Activated CD8-positive, alpha-beta memory T cell treated with anti-CD3 and anti-CD28 coated beads, Interleukin-2, amount 50 U/mL, for 1 hour (primary cell): ENCODE data around the gene FASTKD3.

Experiments
- DNase-seq: peaks from one replicate; pipeline ENCODE4 v3.0.0-alpha.2; 2020; ENCODE audit errors: extremely low read depth

The FASTKD3 gene

GRCh38 chr5:7878381-7878873 is 9.6 kb upstream of the FASTKD3 start:
- no peak for DNase-seq

DNA sequence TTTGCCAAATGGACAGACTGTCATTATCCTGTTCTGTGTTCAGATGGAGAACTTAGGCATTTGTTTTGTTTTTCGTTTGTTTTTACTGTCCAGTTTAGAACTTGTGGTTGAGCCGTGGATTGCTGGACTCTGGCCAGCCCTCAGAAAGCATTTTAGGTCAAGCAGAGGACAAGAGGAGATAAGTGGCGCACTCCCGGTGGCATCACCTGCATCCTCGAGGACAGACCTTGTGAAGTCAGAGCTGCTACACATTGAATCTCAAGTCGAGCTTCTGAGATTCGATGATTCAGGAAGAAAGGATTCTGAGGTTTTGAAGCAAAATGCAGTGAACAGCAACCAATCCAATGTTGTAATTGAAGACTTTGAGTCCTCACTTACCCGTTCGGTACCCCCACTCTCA is 9.0 kb upstream of the FASTKD3 start:
- DNase-seq = no peak

GRCh38 chr5:7876867-7877266 is 8.0 kb upstream of the FASTKD3 start:
- no peak for DNase-seq

DNA sequence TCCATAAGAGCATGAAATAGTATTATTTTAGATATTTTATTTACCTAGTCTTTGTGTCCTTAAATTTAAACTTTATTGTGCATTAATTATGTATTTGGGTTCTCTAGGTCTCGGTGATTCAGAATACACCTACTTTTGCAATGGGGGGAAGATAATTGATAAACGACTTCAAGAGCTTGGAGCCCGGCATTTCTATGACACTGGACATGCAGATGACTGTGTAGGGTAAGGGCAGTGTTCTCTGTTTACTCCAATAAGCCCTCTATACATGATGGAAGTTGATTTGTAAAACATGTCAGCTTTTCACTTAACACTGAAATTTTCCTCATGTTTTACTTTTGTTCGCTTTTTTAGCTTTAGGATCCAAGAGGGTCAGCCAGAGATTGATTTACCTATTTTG is 6.3 kb upstream of the FASTKD3 start:
- no peak for DNase-seq

DNA sequence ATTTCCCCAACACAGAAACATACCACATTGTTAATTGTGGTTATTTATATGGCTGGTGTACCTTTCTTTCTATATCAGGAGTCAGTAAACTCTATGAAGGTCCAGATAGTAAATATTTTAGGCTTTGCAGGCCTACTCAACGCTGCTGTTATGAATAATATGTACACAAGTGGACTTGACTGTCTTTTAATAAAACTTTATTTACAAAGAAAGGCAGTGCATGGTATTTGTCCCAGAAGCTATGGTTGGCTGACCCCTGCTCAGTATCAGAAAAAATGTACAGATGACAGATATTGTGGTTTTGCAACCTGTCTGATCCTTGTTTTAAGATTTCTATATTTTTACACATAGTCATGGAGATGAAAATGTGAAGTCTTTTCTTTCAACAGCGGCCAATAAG is 5.8 kb upstream of the FASTKD3 start:
- DNase-seq = no peak

- no peak for DNase-seq
Measured at GRCh38 chr5:7873216-7873615, 4.4 kb upstream of the FASTKD3 start.

DNA sequence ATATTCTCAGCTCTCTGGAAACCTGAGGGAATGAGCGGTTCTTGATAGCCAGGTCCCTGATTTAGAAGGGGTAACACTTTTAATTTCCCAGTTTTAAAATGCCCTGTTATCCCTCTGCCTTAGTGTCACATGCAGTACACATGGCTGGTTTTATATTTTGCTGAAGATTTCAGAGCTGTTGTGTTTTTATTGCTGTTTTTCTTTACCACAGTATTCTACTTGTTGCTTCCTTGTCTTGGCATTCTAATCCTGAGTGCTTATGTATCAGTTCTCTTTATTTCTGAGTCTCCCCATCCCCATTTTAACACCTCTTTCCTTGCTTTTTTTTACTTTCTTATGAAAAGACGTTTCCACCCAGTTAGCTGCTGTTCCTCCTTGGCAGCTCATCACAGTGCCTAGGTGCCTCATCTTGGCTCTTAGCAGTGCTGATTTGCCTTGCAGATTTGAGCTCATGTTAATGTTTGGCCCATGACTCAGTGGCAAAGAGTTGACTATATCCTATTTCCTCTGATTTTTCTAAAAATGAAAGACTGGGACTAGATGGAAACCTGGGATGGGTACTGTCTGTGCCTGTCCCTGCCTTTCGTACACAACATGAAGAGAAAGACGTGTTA is 3.8 kb upstream of the FASTKD3 start:
- no peak for DNase-seq

GRCh38 chr5:7871653-7872052 is 2.8 kb upstream of the FASTKD3 start:
- no peak for DNase-seq

GRCh38 chr5:7869474-7870136 is 774 bp upstream of the FASTKD3 start:
- no peak for DNase-seq

GRCh38 chr5:7868427-7868772 is 431 bp downstream of the FASTKD3 start:
- DNase-seq = no peak

GRCh38 chr5:7867260-7867659 is 1.6 kb downstream of the FASTKD3 start:
- DNase-seq = no peak

- no peak for DNase-seq
Measured at GRCh38 chr5:7866196-7866595, 2.6 kb downstream of the FASTKD3 start.

DNA sequence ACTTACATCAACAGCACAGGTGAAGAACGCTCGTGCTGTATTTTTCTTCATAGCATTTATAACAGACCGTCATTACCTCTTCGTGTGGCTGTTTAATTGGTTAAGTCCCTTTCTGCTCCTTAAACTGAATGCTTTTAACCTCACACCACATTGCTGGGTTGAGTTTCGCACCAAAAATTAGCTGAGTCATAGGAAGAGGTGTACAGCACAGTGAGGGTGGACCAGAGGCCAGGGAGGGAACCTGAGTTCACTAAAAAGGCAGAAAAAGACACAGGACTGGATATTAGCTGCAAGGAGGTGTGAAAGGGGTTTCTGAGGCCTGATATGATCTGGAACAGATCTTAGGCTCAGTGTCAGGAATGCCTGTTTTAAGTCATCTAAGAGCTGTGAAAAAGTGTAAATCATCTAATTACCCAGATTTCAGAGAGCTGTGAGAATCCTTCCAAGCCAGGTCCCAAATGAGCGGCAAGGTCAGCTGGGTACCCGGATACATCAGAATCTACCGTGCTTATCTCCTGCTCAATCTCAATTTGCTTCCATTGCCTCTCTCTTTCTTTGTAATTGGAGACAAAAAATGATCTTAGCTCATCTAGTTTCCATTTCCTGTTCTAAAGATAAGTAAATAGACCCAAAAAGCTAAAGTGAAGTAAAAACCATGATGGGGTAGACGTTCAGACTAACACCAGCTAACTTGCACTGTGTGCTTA is 10.8 kb downstream of the FASTKD3 start:
- no peak for DNase-seq

DNA sequence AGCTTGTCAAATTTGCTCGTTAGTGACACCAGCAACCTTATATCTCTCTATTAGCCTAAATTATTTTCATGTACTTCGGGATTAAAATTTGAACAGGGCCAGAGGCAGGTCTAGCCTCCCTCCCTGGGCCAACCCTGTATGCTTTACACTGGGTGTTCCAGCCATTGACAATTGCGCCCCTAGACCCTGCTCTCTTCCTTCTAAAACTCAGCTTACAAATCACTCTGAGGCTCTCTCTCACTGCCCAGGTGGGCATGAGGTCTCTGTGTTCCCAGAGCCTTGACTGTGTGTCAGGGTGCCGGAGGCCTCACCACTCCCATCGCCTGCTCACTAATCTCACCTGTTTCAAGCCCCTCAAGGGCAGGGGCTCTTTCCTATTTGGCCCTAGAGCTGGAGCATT is 11.5 kb downstream of the FASTKD3 start:
- no peak for DNase-seq

DNA sequence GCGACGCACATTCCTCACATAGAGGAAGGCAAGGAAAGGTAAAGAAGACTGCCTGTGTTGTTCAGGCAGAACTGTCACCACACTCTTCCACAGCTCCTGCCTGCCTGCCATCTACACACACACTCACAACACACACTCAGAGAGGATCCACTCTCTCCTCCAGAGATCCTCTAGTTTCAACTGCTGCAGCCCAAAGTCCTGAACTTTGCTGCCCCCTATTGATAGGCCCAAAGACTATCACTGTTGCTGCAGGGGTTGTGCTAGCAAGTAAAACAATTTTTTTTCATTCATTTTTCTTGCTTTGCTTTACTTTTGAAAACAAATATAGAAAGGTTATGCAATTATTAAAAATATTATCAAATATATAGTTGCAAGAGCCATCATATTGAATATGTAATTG is 12.0 kb downstream of the FASTKD3 start:
- no peak for DNase-seq

DNA sequence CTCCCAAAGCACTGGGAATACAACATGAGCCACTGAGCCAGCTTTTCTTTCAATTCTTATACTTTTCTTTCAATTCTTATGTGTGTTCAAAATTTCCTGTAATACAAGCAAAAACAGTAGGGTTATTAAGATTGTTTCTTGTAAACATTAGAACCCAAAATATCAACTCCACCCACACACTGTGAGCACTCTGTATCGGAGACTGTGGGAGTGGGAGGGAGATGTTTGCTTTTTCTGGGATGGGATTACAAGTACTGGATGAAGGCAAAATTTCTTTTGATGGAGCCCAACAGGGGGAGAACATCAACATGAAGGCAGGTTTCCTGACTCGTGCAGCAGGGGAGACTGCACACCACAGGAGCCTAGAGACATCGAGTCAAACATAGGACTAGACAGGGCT is 13.2 kb downstream of the FASTKD3 start:
- no peak for DNase-seq

DNA sequence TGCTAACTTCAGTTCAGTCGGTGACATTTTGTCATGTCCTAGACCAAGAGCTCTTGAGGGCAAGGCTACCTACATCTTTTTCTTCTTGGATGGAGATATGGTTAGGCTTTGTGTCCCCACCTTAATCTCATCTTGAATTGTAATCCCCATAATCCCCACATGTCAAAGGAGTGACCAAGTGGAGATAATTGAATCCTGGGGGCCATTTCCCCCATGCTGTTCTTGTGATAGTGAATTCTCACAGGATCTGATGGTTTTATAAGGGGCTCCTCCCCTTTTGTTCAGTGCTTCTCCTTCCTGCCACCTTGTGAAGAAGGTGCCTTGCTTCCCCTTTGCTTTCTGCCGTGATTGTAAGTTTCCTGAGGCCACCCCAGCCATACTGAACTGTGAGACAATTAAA is 15.8 kb downstream of the FASTKD3 start:
- DNase-seq = no peak

GRCh38 chr5:7852542-7852941 is 16.3 kb downstream of the FASTKD3 start:
- no peak for DNase-seq

DNA sequence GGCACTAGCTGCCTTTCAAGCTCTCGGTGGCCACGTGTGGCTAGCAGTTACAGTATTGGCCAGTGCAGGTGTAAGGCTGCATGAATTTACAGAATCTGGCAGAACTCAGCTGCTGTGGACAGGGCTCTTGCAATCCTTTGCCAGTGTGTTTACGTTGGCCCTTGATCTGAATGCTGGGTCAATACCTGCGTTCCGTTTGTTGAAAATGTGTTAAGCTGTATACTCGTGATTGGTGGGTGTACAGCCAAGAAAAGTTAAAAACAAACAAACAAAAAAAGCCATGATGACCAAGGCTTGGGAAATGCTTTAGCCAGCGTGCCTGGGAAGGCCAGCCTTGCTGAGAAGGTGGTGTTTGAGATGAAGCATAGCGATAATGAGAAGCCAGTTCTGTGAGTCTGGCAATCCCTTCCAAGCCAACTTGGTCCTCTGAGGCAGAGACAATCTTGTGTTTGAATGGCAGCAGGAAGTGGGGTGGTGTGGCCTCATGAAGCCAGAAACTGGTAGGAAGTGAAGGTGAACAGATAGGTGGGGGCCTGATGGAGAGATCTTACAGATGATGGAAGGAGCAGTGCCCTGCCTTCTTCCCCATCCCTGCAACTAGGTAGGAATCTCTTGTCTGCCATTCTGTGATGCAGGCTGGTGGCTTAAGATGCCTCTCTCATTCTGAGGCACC is 17.1 kb downstream of the FASTKD3 start:
- no peak for DNase-seq

- no peak for DNase-seq
Measured at GRCh38 chr5:7851240-7851592, 17.6 kb downstream of the FASTKD3 start.

DNA sequence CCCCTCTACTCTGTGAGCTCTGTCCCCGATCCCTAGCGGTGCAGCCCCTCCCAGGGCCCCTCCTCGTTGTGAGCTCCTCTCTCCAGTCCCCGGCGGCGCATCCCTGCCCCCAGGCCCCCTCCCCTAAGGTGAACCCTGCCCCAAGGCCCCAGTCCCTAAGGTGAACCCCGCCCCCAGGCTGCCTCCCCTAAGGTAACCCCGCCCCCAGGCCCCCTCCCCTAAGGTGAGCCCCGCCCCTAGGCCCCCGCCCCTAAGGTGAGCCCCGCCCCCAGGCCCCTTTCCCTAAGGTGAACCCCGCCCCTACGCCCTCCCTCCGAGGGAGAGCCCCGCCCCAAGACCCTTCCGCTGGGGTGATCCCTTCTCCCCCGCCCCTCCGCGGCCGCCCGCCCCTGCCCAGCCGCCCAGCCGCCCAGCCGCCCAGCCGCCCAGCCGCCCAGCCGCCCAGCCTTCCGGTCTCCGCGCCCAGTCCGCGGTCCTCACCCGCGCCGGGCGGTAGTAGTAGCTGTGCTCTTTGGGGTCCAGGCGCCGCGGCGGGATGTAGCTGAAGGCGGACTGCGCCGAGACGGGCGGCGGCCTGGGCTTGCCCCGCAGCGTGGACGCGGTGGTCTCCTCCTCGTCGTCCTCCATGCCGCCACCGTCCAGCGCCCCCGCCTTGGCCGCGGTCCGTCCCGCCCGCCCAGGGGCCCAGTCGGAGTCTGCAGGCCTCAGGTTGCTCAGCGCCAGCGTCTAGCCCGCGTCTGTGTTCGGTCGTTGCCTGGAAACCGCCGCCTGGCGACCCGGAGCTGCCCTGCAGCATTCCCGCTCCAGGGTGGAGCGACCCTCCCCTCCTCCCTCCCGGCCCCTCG is 18.2 kb downstream of the FASTKD3 start, which contains the start of gene CFAP90:
Gene CFAP90, minus strand, starts transcription at position 739 of the 845 bp plus-strand sequence. Its CDS starts 112 bp downstream, at position 627.
- no peak for DNase-seq
